ENCODE results near the gene SLC16A11. TPM values are rescaled to one million over a fixed set of nuclear protein-coding genes. Genes with fewer than 3 reads are reported as not detected.

Gene SLC16A11
- total RNA-seq, 6 experiments from 2014 or later, result 0.84 to 10.2 (median 2.4) TPM

DNA sequence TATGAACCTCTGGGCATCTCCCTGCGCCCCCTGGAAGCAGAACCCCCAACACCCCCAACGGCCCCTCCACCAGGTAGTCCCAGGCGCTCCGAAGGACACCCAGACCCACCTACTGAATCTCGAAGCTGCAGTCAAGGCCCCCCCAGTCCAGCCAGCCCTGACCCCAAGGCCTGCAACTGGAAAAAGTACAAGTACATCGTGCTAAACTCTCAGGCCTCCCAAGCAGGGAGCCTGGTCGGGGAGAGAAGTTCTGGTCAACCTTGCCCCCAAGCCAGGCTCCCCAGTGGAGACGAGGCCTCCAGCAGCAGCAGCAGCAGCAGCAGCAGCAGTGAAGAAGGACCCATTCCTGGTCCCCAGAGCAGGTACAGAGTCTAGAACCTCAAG, 19.5 kb downstream of the SLC16A11 start:
- Histone ChIP-seq H3K4me1 (peaks cover 0 to 10% (median 0%) of the 10 kb centered on the region in 4 donors), H3K27ac (no peak overlapping the region), H3K27me3 (no peaks in the 10 kb centered on the region), H3K4me3 (no peak overlapping the region), H3K36me3 (no peaks in the 10 kb centered on the region), H3K9me3 (no peaks in the 10 kb centered on the region)
- DNase-seq (no peak), ATAC-seq (no peak)
- TF ChIP-seq POLR2A (IDR thresholded peaks at IDR 0.05) (no peak), CTCF (IDR thresholded peaks at IDR 0.05) (no peak)
- intact Hi-C loops (cut with DNase I), result no loop called here
- WGBS (ENCODE audit: insufficient coverage, low coverage, low lambda C conversion rate, missing lambda C conversion rate), result 37% methylated on average over 3 of the region's 8 CpGs

GRCh38 chr17:7023576-7024401, 20.1 kb downstream of the SLC16A11 start:
- Histone ChIP-seq H3K27ac (peak overlapping the region; percentile 59 to 72 (median 72)), H3K36me3 (no peaks in the 10 kb centered on the region), H3K4me3 (peak overlapping the region; percentile 15 to 27 (median 25)), H3K4me1 (peaks cover 0 to 10% (median 0%) of the 10 kb centered on the region in 4 donors), H3K9me3 (no peaks in the 10 kb centered on the region), H3K27me3 (no peaks in the 10 kb centered on the region)
- DNase-seq (peak; percentile 93 to 96 (median 95)), ATAC-seq (peak; percentile 63 to 74 (median 72))
- TF ChIP-seq CTCF (IDR thresholded peaks at IDR 0.05), result no peak
- peak; percentile 57 for TF ChIP-seq POLR2A (IDR thresholded peaks at IDR 0.05)
- intact Hi-C loops (cut with DNase I), result no loop called here
- WGBS (ENCODE audit: insufficient coverage, low coverage, low lambda C conversion rate, missing lambda C conversion rate), result 37% methylated on average over 20 of the region's 51 CpGs

DNA sequence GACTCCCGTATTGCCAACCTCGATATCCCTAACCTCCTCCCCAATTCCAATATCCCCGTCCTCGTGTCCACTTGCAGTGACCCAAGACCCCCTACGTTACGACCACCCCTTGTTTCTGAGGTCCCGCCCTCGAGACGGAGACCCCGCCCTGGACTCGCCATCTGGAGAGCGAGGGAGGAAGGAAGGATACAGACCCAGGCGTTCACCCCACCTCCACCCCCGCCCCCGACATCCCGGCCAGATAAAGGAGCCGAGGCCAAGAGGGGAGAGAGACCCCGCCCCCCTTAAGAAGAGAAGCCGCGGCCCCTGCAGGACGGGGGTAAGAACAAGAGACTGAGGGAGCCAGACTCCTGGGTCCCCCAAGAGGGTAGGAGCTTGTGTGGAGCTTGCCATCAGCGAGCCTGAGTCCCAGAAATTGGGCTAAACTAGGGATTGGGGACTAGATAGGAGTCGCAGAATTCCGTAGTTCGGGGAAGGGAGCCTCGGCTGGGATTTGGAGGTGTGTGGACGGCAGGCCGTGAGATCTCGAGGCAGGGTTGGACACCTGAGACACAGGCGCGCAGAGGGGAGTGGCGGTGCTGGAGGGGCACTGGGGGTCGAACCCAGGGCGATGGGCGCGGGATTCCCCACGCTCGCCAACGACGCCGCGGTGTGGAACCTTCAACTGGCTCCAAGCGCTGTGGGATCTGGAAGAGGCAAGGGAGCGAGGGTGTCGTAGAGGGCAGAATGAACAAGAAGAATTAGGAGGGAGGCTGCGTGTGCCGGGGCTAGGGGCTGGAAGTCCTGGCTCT, 20.9 kb downstream of the SLC16A11 start, which contains the start of gene BCL6B:
TSS of gene BCL6B (plus strand) at position 270 of the 791 bp plus-strand sequence. CDS start 622 bp downstream, outside the sequence.
- Histone ChIP-seq H3K36me3 (no peaks in the 10 kb centered on the region), H3K27ac (peak within 1 kb of the TSS; percentile 59 to 72 (median 72)), H3K4me3 (peak within 1 kb of the TSS; percentile 27 to 38 (median 36)), H3K9me3 (no peaks in the 10 kb centered on the region), H3K4me1 (peaks cover 0 to 10% (median 0%) of the 10 kb centered on the region in 4 donors), H3K27me3 (no peaks in the 10 kb centered on the region)
- ATAC-seq (peak in 3 of 4 donors; percentile 0 to 4 (median 3)), DNase-seq (peak in 1 of 3 donors; percentile 65)
- TF ChIP-seq CTCF (IDR thresholded peaks at IDR 0.05), result no peak
- TF ChIP-seq POLR2A (IDR thresholded peaks at IDR 0.05), result no peak
- intact Hi-C loops (cut with DNase I), result no loop called here
- WGBS (ENCODE audit: insufficient coverage, low coverage, low lambda C conversion rate, missing lambda C conversion rate), result 12% methylated on average over 28 of the region's 47 CpGs

DNA sequence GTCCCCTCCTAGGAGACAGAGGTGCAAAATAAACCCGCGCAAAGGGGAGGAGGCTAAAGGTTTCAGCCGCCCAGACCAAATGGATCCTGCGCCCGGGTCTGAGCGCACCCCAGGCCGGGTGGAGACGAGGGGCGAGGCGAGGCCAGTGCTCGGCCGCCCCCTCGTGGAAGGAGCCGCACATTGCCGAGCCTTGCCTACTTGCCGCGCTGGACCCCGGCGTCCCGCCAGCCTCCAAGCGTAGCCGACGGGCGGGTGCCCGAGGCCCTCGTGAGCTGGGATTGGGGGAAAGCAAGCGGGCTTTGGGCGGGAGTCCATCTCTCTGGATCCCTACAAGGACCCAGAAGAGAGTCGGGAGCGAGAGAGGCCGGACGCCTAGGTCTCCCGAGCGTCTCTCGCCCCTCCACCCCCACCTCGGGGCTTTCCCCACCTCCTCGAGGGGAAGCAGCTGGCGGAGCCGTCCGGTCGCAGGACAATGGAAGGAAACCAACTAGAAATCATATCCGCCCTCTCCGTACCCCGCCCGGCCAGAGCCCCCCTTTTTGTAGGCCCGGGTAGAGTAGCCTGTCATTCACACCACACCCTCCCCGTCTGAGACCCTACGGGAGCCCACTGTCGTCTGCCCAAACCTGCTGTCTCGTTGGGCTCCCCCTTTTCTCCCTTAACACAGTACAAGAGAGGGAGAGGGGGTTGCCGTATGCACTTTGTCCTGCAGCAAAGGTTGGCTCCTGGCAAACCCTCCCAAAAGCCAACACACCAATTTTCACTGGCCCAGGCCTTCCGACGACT, 21.7 kb downstream of the SLC16A11 start:
- Histone ChIP-seq H3K27ac (peak overlapping the region; percentile 59 to 72 (median 72)), H3K9me3 (no peaks in the 10 kb centered on the region), H3K36me3 (no peaks in the 10 kb centered on the region), H3K4me3 (peak overlapping the region; percentile 23 to 38 (median 36)), H3K27me3 (no peaks in the 10 kb centered on the region), H3K4me1 (peaks cover 0 to 10% (median 2%) of the 10 kb centered on the region in 4 donors)
- DNase-seq (peak; percentile 83 to 85 (median 83)), ATAC-seq (peak; percentile 69 to 78 (median 76))
- intact Hi-C loops (cut with DNase I), result no loop called here
- WGBS (ENCODE audit: insufficient coverage, low coverage, low lambda C conversion rate, missing lambda C conversion rate), result 0% methylated on average over 4 of the region's 53 CpGs
- TF ChIP-seq CTCF (IDR thresholded peaks at IDR 0.05) (peak; percentile 90 to 99 (median 98)), POLR2A (IDR thresholded peaks at IDR 0.05) (no peak)

Measured in right lobe of liver (tissue), 6 donors.